SK-N-SH treated with all-trans-retinoic acid at 6 μM for 48 hours (cell line): ENCODE data around the gene THY1.

ENCODE experiments used
- ATAC-seq: fragments of 200-7000 bp; cut with Tn5 transposase; 3 replicates; pipeline ENCODE4 v1.9.1; 2020; ENCODE audit warnings: mild to moderate bottlenecking, moderate library complexity
- ARNTL ChIP-seq: fragments of 450-650 bp; formaldehyde crosslinking; IDR thresholded peaks from 2 replicates; pipeline ENCODE4 v1.5.0; 2020; ENCODE audit warnings: low read depth, mild to moderate bottlenecking, moderate library complexity, borderline replicate concordance
- BACH2 ChIP-seq: fragments of 250-450 bp; sonication (Bioruptor Pico); IDR thresholded peaks from 2 replicates; pipeline ENCODE4 v1.9.0; 2021; ENCODE audit warnings: mild to moderate bottlenecking, borderline replicate concordance
- CSDC2 ChIP-seq: fragments of 250-450 bp; sonication (Bioruptor Pico); IDR thresholded peaks from 2 replicates; pipeline ENCODE4 v1.5.0; 2020; ENCODE audit warnings: mild to moderate bottlenecking, moderate library complexity
- CSRNP3 ChIP-seq: fragments of 250-450 bp; sonication (Bioruptor Pico); IDR thresholded peaks from 2 replicates; pipeline ENCODE4 v1.5.1; 2021; ENCODE audit warnings: mild to moderate bottlenecking, moderate library complexity
- ESRRG ChIP-seq: fragments of 250-450 bp; sonication (Bioruptor Pico); IDR thresholded peaks from 2 replicates; pipeline ENCODE4 v1.6.1; 2021; ENCODE audit warnings: mild to moderate bottlenecking
- GLIS3 ChIP-seq: fragments of 250-450 bp; sonication (Bioruptor Pico); IDR thresholded peaks from 2 replicates; pipeline ENCODE4 v1.5.0; 2020; ENCODE audit warnings: mild to moderate bottlenecking, moderate library complexity
- ISL1 ChIP-seq: fragments of 250-450 bp; sonication (Bioruptor Pico); IDR thresholded peaks from 2 replicates; pipeline ENCODE4 v2.1.2; 2022; ENCODE audit warnings: mild to moderate bottlenecking, moderate library complexity
- OSR1 ChIP-seq: fragments of 250-450 bp; sonication (Bioruptor Pico); IDR thresholded peaks from 2 replicates; pipeline ENCODE4 v1.8.0; 2022; ENCODE audit warnings: moderate library complexity, mild to moderate bottlenecking, inconsistent platforms
- PATZ1 ChIP-seq: fragments of 250-450 bp; sonication (Bioruptor Pico); IDR thresholded peaks from 2 replicates; pipeline ENCODE4 v1.8.0; 2020; ENCODE audit warnings: mild to moderate bottlenecking, moderate library complexity, borderline replicate concordance
- POU6F1 ChIP-seq: fragments of 250-450 bp; sonication (Bioruptor Pico); IDR thresholded peaks from 2 replicates; pipeline ENCODE4 v1.8.0; 2021; ENCODE audit warnings: low read depth, mild to moderate bottlenecking, moderate library complexity, borderline replicate concordance
- PPARA ChIP-seq: fragments of 250-450 bp; sonication (Bioruptor Pico); IDR thresholded peaks from 2 replicates; pipeline ENCODE4 v1.5.0; 2020; ENCODE audit warnings: mild to moderate bottlenecking, borderline replicate concordance
- RARB ChIP-seq: fragments of 250-450 bp; sonication (Bioruptor Pico); IDR thresholded peaks from 2 replicates; pipeline ENCODE4 v1.8.0; 2021; ENCODE audit warnings: mild to moderate bottlenecking, moderate library complexity
- SNAI2 ChIP-seq: fragments of 250-450 bp; sonication (Bioruptor Pico); IDR thresholded peaks from 2 replicates; pipeline ENCODE4 v1.5.0; 2020; ENCODE audit warnings: mild to moderate bottlenecking, moderate library complexity
- TCF4 ChIP-seq: fragments of 250-450 bp; sonication (Bioruptor Pico); IDR thresholded peaks from 2 replicates; pipeline ENCODE4 v1.8.0; 2021; ENCODE audit warnings: mild to moderate bottlenecking, moderate library complexity, borderline replicate concordance
- TOX ChIP-seq: fragments of 250-450 bp; sonication (Bioruptor Pico); IDR thresholded peaks from 2 replicates; pipeline ENCODE4 v1.8.0; 2021; ENCODE audit warnings: mild to moderate bottlenecking, moderate library complexity, borderline replicate concordance
- TSHZ2 ChIP-seq: fragments of 250-450 bp; sonication (Bioruptor Pico); IDR thresholded peaks from 2 replicates; pipeline ENCODE4 v1.5.0; 2020; ENCODE audit warnings: mild to moderate bottlenecking, moderate library complexity
- ZC3H10 ChIP-seq: fragments of 250-450 bp; sonication (Bioruptor Pico); IDR thresholded peaks from 2 replicates; pipeline ENCODE4 v1.5.1; 2021; ENCODE audit warnings: mild to moderate bottlenecking, moderate library complexity
- ZFP3 ChIP-seq: fragments of 250-450 bp; sonication (Bioruptor Pico); IDR thresholded peaks from 2 replicates; pipeline ENCODE4 v1.5.0; 2020; ENCODE audit warnings: mild to moderate bottlenecking, moderate library complexity
- ZFP30 ChIP-seq: fragments of 450-650 bp; formaldehyde crosslinking; IDR thresholded peaks from 2 replicates; pipeline ENCODE4 v1.5.0; 2022; ENCODE audit warnings: mild to moderate bottlenecking, moderate library complexity
- ZNF565 ChIP-seq: fragments of 450-650 bp; formaldehyde crosslinking; conservative IDR thresholded peaks from 2 replicates; pipeline ENCODE4 v1.5.0; 2020; ENCODE audit warnings: low read depth, mild to moderate bottlenecking, moderate library complexity
- ZNF70 ChIP-seq: fragments of 450-650 bp; formaldehyde crosslinking; IDR thresholded peaks from 2 replicates; pipeline ENCODE4 v1.5.0; 2020; ENCODE audit warnings: mild to moderate bottlenecking, moderate library complexity
- ZNF8 ChIP-seq: fragments of 450-650 bp; formaldehyde crosslinking; IDR thresholded peaks from 2 replicates; pipeline ENCODE4 v1.5.0; 2020; ENCODE audit warnings: mild to moderate bottlenecking, moderate library complexity
- TF ChIP-seq, protein P1 (sequence below): fragments of 250-450 bp; sonication (Bioruptor Pico); IDR thresholded peaks from 2 replicates; pipeline ENCODE4 v1.5.1; 2020; ENCODE audit warnings: low read depth, mild to moderate bottlenecking, moderate library complexity

THY1 gene

GRCh38 chr11:119371778-119372182 lies 51.2 kb downstream of the THY1 start (continued):
- TF ChIP-seq ESRRG (CRISPR knock-in tag) (no peak), TOX (CRISPR knock-in tag) (no peak), TCF4 (CRISPR knock-in tag) (no peak), CSDC2 (CRISPR knock-in tag) (no peak), ARNTL (no peak), TSHZ2 (CRISPR knock-in tag) (no peak)

DNA sequence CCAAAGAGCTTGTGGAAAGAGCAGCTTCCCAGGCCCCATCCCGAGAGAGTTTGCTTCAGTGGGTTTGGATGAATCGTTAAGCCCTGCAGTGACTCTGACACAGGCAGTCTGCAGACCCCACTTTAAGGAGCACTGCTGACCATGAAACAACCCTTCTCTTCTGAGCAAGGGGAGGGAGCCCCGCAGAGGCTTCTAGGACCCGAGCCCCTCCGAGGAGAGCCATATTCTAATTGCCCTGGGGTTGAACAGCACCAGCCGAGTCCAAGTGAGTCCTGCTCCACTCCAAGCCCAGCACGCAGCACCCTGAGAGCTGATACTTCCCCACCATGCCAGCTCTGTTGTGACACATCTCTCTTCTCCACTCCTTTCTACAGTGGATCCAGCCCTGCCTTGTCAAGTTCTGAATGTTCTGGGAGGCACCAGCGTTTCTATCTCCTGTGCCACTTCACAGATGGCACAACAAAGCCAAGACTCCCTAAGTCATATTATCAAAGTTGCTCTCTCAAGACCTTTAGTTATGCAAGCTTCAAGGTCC lies 51.8 kb downstream of the THY1 start:
- TF ChIP-seq TOX (CRISPR knock-in tag) (no peak), ISL1 (CRISPR knock-in tag) (no peak), PPARA (CRISPR knock-in tag) (no peak), RARB (CRISPR knock-in tag) (no peak), TSHZ2 (CRISPR knock-in tag) (no peak), BACH2 (no peak), ARNTL (no peak), GLIS3 (CRISPR knock-in tag) (no peak), OSR1 (CRISPR knock-in tag) (no peak), PATZ1 (CRISPR knock-in tag) (no peak), ZFP3 (CRISPR knock-in tag) (no peak), CSDC2 (CRISPR knock-in tag) (no peak), ZNF565 (CRISPR knock-in tag) (no peak), ZFP30 (CRISPR knock-in tag) (no peak), POU6F1 (CRISPR knock-in tag) (no peak), ZC3H10 (no peak), SNAI2 (CRISPR knock-in tag) (no peak), ESRRG (CRISPR knock-in tag) (no peak)

GRCh38 chr11:119370486-119371046 lies 52.4 kb downstream of the THY1 start:
- no peak for ATAC-seq
- TF ChIP-seq CSRNP3 (CRISPR knock-in tag) (no peak), ZC3H10 (no peak), TCF4 (CRISPR knock-in tag) (no peak), SNAI2 (CRISPR knock-in tag) (no peak), PPARA (CRISPR knock-in tag) (no peak), ZNF565 (CRISPR knock-in tag) (no peak), RARB (CRISPR knock-in tag) (no peak), OSR1 (CRISPR knock-in tag) (no peak), GLIS3 (CRISPR knock-in tag) (no peak), POU6F1 (CRISPR knock-in tag) (no peak), ZNF70 (no peak), ESRRG (CRISPR knock-in tag) (no peak), CSDC2 (CRISPR knock-in tag) (no peak), ZFP30 (CRISPR knock-in tag) (no peak), ZNF8 (CRISPR knock-in tag) (no peak), ARNTL (no peak)
- TF ChIP-seq, protein P1, sequence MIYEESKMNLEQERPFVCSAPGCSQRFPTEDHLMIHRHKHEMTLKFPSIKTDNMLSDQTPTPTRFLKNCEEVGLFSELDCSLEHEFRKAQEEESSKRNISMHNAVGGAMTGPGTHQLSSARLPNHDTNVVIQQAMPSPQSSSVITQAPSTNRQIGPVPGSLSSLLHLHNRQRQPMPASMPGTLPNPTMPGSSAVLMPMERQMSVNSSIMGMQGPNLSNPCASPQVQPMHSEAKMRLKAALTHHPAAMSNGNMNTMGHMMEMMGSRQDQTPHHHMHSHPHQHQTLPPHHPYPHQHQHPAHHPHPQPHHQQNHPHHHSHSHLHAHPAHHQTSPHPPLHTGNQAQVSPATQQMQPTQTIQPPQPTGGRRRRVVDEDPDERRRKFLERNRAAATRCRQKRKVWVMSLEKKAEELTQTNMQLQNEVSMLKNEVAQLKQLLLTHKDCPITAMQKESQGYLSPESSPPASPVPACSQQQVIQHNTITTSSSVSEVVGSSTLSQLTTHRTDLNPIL: no peak
- TF ChIP-seq, all 23 proteins: peak for 0

More for the DNA sequence above, 51.8 kb downstream of the THY1 start:
- ATAC-seq: no peak
